Thoracic aorta (tissue), 2 donors: ENCODE data around the gene SNED1. TPM values are rescaled to one million over a fixed set of nuclear protein-coding genes. Genes with fewer than 3 reads are reported as not detected.

Experiments used
- ATAC-seq: fragments of 150-250 bp; one replicate; pipeline ENCODE4 v1.8.0; 2017; ENCODE audit warnings: low read depth; ENCODE audit not compliant: insufficient number of reproducible peaks, low FRiP score
- DNase-seq: peaks from one replicate; pipeline ENCODE4 v3.0.0-alpha.2; 2020; ENCODE audit warnings: low spot score
- H3K27ac ChIP-seq, 2 donors: fragments of 200-600 bp; sonication (generic); 1 replicate in 1 of 2; 2 replicates in 1 of 2; pipeline ENCODE4 v1.5.1; 2016; ENCODE audit warnings: mild to moderate bottlenecking in 2 of 2, moderate library complexity in 2 of 2
- H3K27me3 ChIP-seq: fragments of 200-600 bp; sonication (generic); replicated peaks from 2 replicates; pipeline ENCODE4 v1.6.0; 2016; ENCODE audit warnings: mild to moderate bottlenecking; ENCODE audit not compliant: insufficient read depth
- H3K36me3 ChIP-seq: fragments of 200-600 bp; sonication (generic); one replicate; pipeline ENCODE4 v1.5.1; 2016
- H3K4me1 ChIP-seq, 2 donors: fragments of 200-600 bp; sonication (generic); 1 replicate in 1 of 2; 2 replicates in 1 of 2; pipeline versions ENCODE4 v1.5.1 to v1.6.0; 2016; ENCODE audit warnings: low read depth in 2 of 2, mild to moderate bottlenecking in 1 of 2; ENCODE audit not compliant: control insufficient read depth in 1 of 2
- H3K4me3 ChIP-seq: fragments of 200-600 bp; sonication (generic); 2 replicates; pipeline ENCODE4 v1.5.1; 2016; ENCODE audit warnings: mild to moderate bottlenecking
- H3K9me3 ChIP-seq: fragments of 200-600 bp; sonication (generic); 2 replicates; pipeline ENCODE4 v1.5.1; 2016
- CTCF ChIP-seq: fragments of 200-600 bp; sonication (generic); IDR thresholded peaks from one replicate; pipeline ENCODE4 v1.5.1; 2019; ENCODE audit warnings: antibody characterized with exemption
- total RNA-seq, 2 donors: library from RNA; depleted of rRNA; stranded (reverse); fragments of >200 nt; gene quantifications; one replicate each; pipeline versions ENCODE4 v1.1.0 to v1.2.3, GENCODE V29; 2016

SNED1 gene
- total RNA-seq, 2 donors from 2014 or later = 133 to 206 TPM

- H3K27ac ChIP-seq = no peak overlapping the region
Measured at GRCh38 chr2:241081190-241081642, 82.8 kb downstream of the SNED1 start.

DNA sequence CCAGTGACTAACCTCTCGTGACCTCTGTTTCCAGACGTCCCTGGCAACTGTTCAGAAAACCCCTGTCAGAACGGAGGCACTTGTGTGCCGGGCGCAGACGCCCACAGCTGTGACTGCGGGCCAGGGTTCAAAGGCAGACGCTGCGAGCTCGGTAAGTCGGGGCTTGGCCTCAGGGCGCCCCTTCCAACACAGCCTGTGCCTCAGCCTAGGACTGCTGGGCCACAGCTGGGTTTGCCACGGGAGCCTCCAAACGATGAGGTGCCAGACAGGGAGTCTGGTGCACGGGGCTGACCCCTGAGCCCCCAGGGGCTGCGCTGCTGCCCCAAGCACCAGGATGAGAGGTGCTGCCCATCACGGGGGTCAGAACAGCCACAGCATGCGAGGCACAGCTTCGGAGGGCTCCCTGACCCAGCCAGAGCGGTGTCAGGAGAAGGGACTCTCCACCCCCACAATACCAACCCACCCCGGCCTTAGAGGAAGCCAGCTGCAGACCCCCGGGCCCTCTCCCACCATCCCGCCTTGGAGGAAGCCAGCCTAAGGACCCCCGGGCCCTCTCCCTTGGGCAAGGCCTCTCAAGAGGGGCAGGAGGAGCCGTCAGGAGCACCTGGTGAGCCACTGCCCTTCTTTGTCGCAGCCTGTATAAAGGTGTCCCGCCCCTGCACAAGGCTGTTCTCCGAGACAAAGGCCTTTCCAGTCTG is 83.4 kb downstream of the SNED1 start:
- peaks cover 5% of the 10 kb centered on the region for H3K36me3 ChIP-seq
- ATAC-seq (no peak), DNase-seq (no peak)
- H3K27ac ChIP-seq = no peak overlapping the region
- no peak overlapping the region for H3K4me3 ChIP-seq
- no peaks in the 10 kb centered on the region for H3K9me3 ChIP-seq
- H3K4me1 ChIP-seq = no peaks in the 10 kb centered on the region
- TF ChIP-seq CTCF = no peak
- no peaks in the 10 kb centered on the region for H3K27me3 ChIP-seq

More at GRCh38 chr2:241081190-241081642, 82.8 kb downstream of the SNED1 start:
- no peak for ATAC-seq
- Histone ChIP-seq H3K4me3 (no peak overlapping the region), H3K27me3 (no peaks in the 10 kb centered on the region), H3K4me1 (no peaks in the 10 kb centered on the region), H3K9me3 (no peaks in the 10 kb centered on the region), H3K36me3 (peaks cover 3% of the 10 kb centered on the region)
- no peak for DNase-seq
- no peak for TF ChIP-seq CTCF

GRCh38 chr2:241082341-241083090 is 84.1 kb downstream of the SNED1 start:
- H3K4me1 ChIP-seq = no peaks in the 10 kb centered on the region
- DNase-seq (no peak), ATAC-seq (no peak)
- H3K36me3 ChIP-seq = peaks cover 12% of the 10 kb centered on the region
- no peak overlapping the region for H3K27ac ChIP-seq
- no peak overlapping the region for H3K4me3 ChIP-seq
- no peaks in the 10 kb centered on the region for H3K27me3 ChIP-seq
- TF ChIP-seq CTCF = no peak
- no peaks in the 10 kb centered on the region for H3K9me3 ChIP-seq

GRCh38 chr2:241083091-241083415 is 84.6 kb downstream of the SNED1 start:
- no peaks in the 10 kb centered on the region for H3K4me1 ChIP-seq
- H3K27ac ChIP-seq = no peak overlapping the region
- no peak for TF ChIP-seq CTCF
- H3K4me3 ChIP-seq = no peak overlapping the region
- no peaks in the 10 kb centered on the region for H3K9me3 ChIP-seq
- DNase-seq (no peak), ATAC-seq (no peak)
- peaks cover 18% of the 10 kb centered on the region for H3K36me3 ChIP-seq
- no peaks in the 10 kb centered on the region for H3K27me3 ChIP-seq

DNA sequence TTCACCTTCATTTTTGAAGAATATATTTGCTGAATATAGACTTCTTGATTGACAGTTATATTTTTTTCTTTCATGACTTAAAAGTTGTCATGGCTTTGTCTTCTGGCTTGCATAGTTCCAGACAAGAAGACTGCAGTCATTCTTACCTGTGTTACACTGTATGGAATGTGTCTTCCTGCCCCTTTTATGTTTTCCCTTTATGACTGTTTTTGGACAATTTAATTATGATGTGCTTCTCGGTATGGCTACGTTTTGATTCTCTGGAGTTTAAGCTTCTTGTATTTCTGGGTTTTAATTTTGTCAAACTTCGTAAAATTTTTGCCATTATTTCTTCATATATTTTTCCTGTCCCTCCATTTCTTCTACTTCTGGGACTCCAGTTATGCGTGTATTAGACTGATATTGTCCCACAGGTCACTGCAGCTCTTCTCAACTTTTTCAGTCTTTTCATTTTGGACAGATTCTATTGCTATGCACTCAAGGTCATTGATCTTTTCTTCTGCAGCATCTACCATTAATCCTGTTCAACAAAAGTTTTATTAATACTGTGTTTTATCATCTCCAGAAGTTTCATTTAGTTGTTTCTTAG is 86.5 kb downstream of the SNED1 start:
- no peaks in the 10 kb centered on the region for H3K4me1 ChIP-seq
- H3K9me3 ChIP-seq = no peaks in the 10 kb centered on the region
- H3K36me3 ChIP-seq = peaks cover 34% of the 10 kb centered on the region
- ATAC-seq (no peak), DNase-seq (no peak)
- no peak overlapping the region for H3K27ac ChIP-seq
- TF ChIP-seq CTCF = no peak
- no peaks in the 10 kb centered on the region for H3K27me3 ChIP-seq
- H3K4me3 ChIP-seq = no peak overlapping the region
